HG02588 (cell line): Measurements from ENCODE around the gene C6orf89.
"Not testable (repeated sequence)": the region's sequence is repeated elsewhere in the genome, so short reads cannot be mapped to it uniquely, and the experiment has no call there.

Source experiments
- ATAC-seq: cut with Tn5 transposase; IDR thresholded peaks from one replicate; pipeline ENCODE4 v1.9.1; 2021; ENCODE audit warnings: mild to moderate bottlenecking, moderate library complexity; ENCODE audit not compliant: unreplicated experiment

Gene C6orf89

GRCh38 chr6:36945301-36945700 lies 59.5 kb downstream of the C6orf89 start:
- no peak for ATAC-seq

- no peak for ATAC-seq
These were observed 60.8 kb downstream of the C6orf89 start for GRCh38 chr6:36946526-36946925.

- ATAC-seq, result no peak
These were observed 62.0 kb downstream of the C6orf89 start for GRCh38 chr6:36947570-36948351.

GRCh38 chr6:36949076-36949475 lies 63.3 kb downstream of the C6orf89 start:
- ATAC-seq, result not testable (repeated sequence)

- no peak for ATAC-seq
These were observed 63.9 kb downstream of the C6orf89 start for GRCh38 chr6:36949636-36950035.

- no peak for ATAC-seq
These were observed 68.1 kb downstream of the C6orf89 start for GRCh38 chr6:36953931-36954261.

- no peak for ATAC-seq
These were observed 68.6 kb downstream of the C6orf89 start, which contains the start of gene PI16 for GRCh38 chr6:36954262-36954931. Gene PI16, plus strand, starts transcription at chr6:36954738. Its CDS starts 23 bp downstream, at chr6:36954761.

- ATAC-seq, result no peak
These were observed 69.4 kb downstream of the C6orf89 start for GRCh38 chr6:36955136-36955535.

- ATAC-seq, result no peak
These were observed 70.1 kb downstream of the C6orf89 start for GRCh38 chr6:36955671-36956445.

- ATAC-seq, result no peak
These were observed 70.7 kb downstream of the C6orf89 start for GRCh38 chr6:36956446-36956820.

GRCh38 chr6:36957773-36958271 lies 72.1 kb downstream of the C6orf89 start:
- ATAC-seq, result no peak

- no peak for ATAC-seq
These were observed 73.2 kb downstream of the C6orf89 start for GRCh38 chr6:36958775-36959554.

- no peak for ATAC-seq
These were observed 74.0 kb downstream of the C6orf89 start for GRCh38 chr6:36959555-36960250.

- no peak for ATAC-seq
These were observed 76.0 kb downstream of the C6orf89 start for GRCh38 chr6:36961441-36962435.

GRCh38 chr6:36962874-36963273 lies 77.1 kb downstream of the C6orf89 start:
- no peak for ATAC-seq

- no peak for ATAC-seq
These were observed 77.9 kb downstream of the C6orf89 start for GRCh38 chr6:36963451-36964290.

- no peak for ATAC-seq
These were observed 78.6 kb downstream of the C6orf89 start for GRCh38 chr6:36964349-36964748.

GRCh38 chr6:36964908-36965307 lies 79.2 kb downstream of the C6orf89 start:
- ATAC-seq, result no peak
